Measurements from ENCODE around the gene APOA1.
"Not testable (repeated sequence)": the region's sequence is repeated elsewhere in the genome, so short reads cannot be mapped to it uniquely, and the experiment has no call there.

The APOA1 gene

DNA sequence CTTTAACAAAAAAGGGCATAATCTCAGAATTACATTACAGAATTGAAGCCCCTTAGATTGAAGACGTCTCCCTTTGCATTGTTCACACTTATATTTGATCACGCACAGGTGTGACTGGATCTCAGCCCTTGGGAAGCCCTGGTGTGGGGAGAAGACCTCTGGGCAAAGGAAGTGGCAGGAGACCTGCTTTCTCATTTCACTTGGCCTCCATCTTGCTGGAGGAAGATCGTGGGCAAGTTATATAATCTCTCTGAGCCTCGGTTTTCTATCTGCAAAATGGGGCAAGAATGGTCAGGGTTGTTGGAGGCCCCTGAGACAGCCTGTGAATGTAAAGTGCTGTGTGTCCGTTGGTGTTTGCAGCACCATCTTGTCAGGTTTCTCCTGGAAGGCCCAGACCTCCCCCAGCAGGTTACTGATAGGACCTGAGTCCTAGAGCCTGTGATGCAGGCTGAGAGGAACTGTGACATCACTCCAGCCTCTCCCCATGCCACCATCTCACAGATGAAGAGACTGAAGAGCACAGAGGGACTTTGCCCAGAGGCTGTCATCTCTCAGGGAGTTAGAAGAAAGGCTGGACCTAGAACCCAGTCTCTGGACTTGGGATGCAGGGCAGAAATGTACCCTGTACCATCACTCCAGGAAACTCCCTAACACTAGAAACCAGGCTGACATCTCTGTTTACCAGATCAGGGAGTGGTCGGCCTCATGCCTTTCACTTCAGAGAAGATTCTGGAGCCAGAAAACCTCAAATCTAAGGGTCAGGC lies 1.1 kb upstream of the APOA1 start:
- in situ Hi-C loops (cut with HindIII; ENCODE audit: low pct_ligation_motif_present, low pct_unique_long_range_greater_than_20kb, low sequenced_read_pairs) = no loop called here
- DNase-seq = no peak

DNA sequence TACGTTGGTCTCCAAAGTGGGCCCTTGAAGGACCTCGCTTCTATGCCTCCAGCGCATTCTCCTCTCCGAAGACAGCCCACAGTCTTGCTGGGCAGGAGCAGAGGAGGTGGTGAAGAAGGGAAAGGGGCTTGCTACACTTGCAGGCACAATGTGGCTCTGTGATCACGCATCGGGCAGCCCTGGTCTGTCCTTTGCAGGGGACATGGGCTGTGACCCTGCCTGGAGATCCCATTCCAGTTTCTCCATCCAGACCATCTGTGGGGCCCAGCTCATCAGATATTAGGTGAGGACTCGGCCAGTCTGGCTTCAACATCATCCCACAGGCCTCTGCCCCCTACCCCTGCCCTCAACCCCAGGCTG lies 810 bp downstream of the APOA1 start:
- in situ Hi-C loops (cut with HindIII; ENCODE audit: low pct_ligation_motif_present, low pct_unique_long_range_greater_than_20kb, low sequenced_read_pairs) = no loop called here
- DNase-seq = no peak

DNA sequence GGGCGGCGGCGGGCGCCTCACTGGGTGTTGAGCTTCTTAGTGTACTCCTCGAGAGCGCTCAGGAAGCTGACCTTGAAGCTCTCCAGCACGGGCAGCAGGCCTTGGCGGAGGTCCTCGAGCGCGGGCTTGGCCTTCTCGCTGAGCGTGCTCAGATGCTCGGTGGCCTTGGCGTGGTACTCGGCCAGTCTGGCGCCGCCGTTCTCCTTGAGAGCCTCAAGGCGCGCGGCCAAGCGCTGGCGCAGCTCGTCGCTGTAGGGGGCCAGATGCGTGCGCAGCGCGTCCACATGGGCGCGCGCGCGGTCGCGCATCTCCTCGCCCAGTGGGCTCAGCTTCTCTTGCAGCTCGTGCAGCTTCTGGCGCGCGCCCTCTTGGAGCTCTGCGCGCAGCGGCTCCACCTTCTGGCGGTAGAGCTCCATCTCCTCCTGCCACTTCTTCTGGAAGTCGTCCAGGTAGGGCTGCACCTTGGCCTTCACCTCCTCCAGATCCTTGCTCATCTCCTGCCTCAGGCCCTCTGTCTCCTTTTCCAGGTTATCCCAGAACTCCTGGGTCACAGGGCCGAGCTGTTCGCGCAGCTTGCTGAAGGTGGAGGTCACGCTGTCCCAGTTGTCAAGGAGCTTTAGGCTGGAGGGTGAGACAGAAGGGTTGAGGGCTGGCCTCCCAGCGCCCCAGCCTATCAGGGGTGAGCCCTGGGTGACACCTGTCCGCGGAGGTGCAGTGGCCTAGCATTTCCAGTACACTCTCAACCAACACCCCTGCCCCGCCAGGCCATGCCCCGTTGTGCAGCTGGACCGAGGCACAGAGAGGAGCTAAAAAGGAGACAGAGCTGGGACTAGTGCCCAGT lies 1.4 kb downstream of the APOA1 start:
- in situ Hi-C loops (cut with HindIII; ENCODE audit: low pct_ligation_motif_present, low pct_unique_long_range_greater_than_20kb, low sequenced_read_pairs) = no loop called here
- peak; percentile 92 for DNase-seq

DNA sequence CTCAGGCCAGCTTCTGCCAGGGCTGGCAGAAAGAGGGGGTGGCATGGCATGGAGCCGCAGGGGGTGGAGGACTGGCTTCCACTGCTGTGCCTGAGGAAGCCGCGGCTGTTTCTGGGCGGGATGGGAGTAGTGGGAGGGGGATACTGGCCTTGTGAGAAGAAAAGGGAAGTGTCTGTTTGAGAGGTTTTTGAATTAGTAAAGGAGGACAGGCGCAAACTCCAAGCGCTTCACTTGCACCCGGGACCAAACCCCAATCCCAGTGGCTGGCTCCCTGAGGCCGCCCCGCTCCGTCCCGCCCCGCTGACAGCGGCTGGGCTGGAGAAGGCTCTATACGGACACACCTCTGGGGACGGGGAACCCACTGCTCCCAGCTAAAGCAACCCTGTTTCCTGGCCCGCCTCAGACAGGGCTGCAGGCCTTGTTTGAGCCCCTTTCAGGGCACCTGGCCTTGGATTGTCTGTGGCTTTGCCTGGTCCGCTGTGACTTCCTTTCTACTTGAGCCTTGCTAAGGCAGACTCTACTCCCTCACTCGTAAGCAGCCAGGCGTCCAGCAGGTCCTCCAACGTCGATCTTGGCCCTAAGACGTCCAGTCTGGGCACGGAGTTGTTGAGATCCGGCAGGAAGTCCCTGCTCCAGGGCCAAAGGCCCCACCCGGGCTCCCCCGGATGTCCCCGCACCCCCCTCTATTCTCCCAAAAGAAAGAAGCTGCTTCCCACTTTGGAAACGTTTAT lies 2.2 kb downstream of the APOA1 start:
- in situ Hi-C loops (cut with HindIII; ENCODE audit: low pct_ligation_motif_present, low pct_unique_long_range_greater_than_20kb, low sequenced_read_pairs) = no loop called here
- no peak for DNase-seq

DNA sequence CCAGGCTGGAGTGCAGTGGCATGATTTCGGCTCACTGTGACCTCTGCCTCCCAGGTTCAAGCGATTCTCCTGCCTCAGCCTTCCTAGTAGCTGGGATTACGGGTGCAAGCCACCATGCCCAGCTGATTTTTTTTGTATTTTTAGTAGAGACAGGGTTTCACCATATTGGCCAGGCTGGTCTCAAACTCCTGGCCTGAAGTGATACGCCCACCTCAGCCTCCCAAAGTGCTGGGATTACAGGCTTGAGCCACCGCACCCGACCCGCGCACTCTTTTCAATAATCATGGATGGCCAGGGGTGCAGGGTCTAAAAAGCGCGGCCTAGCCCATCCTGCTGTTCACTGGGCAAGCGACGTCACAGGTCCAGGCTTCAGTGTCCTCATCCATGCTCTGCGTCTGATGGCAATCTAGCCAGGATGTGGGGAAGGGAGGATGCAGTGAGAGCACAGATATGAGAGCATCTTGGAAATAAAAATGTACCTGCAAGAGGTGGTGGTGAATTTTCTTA lies 2.8 kb downstream of the APOA1 start:
- in situ Hi-C loops (cut with HindIII; ENCODE audit: low pct_ligation_motif_present, low pct_unique_long_range_greater_than_20kb, low sequenced_read_pairs); DNase-seq: not testable (repeated sequence)

DNA sequence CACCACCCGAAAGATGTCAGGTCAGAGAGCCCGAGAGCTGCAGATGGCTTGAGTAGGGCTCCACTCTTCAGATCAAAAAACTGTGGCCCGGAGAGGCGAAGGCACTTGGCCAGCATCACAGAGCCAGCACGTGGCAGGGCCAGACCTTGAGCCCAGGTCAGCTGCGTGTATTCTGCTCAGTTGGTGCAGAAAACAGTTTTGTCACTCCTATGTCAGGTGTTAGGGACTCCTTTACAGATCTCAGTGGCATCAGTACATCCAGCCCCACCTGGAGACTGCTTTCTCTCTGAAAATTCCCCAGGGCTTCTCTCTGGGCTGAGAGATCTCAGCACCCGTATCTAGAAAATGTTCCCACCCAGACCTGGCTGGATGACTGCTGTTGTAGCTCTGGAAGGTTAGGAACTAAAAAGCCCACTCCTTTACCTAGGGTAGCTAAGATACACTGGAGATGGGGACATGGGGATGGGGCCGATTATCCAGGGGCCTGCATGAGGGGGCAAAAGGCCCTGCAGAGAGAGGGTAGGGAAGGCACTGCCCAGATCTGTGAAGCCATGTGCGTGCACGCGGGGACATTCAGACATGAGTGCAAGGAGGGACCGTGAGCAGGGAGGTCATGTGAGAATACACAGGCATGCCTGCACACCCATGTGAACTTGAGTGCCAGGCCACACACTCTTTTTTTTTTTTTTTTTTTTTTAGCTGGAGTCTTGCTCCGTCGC lies 3.4 kb downstream of the APOA1 start:
- in situ Hi-C loops (cut with HindIII; ENCODE audit: low pct_ligation_motif_present, low pct_unique_long_range_greater_than_20kb, low sequenced_read_pairs) = no loop called here
- no peak for DNase-seq

DNA sequence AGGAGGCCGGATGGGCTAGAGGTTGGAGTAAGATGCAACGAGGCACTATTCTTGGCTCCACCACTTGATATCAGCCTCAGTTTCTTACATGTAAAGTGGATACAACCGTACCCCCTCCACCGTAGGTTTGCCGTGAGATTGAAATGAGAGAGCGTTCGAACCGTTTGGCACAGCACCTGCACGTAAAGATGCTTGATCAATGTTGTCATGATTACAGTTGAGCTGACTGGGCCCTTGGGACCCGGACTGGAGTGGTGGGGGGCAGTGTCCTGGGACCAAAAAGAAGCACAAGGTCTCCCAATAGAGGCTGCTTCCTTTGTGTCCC lies 4.0 kb downstream of the APOA1 start:
- in situ Hi-C loops (cut with HindIII; ENCODE audit: low pct_ligation_motif_present, low pct_unique_long_range_greater_than_20kb, low sequenced_read_pairs) = no loop called here
- DNase-seq = no peak

DNA sequence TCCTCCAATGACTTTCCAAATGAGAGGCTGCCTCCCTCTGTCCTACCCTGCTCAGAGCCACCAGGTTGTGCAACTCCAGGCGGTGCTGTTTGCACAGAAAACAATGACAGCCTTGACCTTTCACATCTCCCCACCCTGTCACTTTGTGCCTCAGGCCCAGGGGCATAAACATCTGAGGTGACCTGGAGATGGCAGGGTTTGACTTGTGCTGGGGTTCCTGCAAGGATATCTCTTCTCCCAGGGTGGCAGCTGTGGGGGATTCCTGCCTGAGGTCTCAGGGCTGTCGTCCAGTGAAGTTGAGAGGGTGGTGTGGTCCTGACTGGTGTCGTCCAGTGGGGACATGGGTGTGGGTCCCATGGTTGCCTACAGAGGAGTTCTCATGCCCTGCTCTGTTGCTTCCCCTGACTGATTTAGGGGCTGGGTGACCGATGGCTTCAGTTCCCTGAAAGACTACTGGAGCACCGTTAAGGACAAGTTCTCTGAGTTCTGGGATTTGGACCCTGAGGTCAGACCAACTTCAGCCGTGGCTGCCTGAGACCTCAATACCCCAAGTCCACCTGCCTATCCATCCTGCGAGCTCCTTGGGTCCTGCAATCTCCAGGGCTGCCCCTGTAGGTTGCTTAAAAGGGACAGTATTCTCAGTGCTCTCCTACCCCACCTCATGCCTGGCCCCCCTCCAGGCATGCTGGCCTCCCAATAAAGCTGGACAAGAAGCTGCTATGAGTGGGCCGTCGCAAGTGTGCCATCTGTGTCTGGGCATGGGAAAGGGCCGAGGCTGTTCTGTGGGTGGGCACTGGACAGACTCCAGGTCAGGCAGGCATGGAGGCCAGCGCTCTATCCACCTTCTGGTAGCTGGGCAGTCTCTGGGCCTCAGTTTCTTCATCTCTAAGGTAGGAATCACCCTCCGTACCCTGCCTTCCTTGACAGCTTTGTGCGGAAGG lies 4.8 kb downstream of the APOA1 start:
- DNase-seq = no peak
- in situ Hi-C loops (cut with HindIII; ENCODE audit: low pct_ligation_motif_present, low pct_unique_long_range_greater_than_20kb, low sequenced_read_pairs) = no loop called here

DNA sequence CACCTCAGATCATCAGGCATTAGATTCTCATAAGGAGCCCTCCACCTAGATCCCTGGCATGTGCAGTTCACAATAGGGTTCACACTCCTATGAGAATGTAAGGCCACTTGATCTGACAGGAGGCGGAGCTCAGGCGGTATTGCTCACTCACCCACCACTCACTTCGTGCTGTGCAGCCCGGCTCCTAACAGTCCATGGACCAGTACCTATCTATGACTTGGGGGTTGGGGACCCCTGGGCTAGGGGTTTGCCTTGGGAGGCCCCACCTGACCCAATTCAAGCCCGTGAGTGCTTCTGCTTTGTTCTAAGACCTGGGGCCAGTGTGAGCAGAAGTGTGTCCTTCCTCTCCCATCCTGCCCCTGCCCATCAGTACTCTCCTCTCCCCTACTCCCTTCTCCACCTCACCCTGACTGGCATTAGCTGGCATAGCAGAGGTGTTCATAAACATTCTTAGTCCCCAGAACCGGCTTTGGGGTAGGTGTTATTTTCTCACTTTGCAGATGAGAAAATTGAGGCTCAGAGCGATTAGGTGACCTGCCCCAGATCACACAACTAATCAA lies 5.6 kb downstream of the APOA1 start:
- in situ Hi-C loops (cut with HindIII; ENCODE audit: low pct_ligation_motif_present, low pct_unique_long_range_greater_than_20kb, low sequenced_read_pairs) = no loop called here

DNA sequence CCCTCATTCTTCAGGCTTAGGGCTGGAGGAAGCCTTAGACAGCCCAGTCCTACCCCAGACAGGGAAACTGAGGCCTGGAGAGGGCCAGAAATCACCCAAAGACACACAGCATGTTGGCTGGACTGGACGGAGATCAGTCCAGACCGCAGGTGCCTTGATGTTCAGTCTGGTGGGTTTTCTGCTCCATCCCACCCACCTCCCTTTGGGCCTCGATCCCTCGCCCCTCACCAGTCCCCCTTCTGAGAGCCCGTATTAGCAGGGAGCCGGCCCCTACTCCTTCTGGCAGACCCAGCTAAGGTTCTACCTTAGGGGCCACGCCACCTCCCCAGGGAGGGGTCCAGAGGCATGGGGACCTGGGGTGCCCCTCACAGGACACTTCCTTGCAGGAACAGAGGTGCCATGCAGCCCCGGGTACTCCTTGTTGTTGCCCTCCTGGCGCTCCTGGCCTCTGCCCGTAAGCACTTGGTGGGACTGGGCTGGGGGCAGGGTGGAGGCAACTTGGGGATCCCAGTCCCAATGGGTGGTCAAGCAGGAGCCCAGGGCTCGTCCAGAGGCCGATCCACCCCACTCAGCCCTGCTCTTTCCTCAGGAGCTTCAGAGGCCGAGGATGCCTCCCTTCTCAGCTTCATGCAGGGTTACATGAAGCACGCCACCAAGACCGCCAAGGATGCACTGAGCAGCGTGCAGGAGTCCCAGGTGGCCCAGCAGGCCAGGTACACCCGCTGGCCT lies 7.1 kb downstream of the APOA1 start:
- no peak for DNase-seq
- in situ Hi-C loops (cut with HindIII; ENCODE audit: low pct_ligation_motif_present, low pct_unique_long_range_greater_than_20kb, low sequenced_read_pairs) = no loop called here

More for the DNA sequence above, 5.6 kb downstream of the APOA1 start:
- DNase-seq = no peak

DNA sequence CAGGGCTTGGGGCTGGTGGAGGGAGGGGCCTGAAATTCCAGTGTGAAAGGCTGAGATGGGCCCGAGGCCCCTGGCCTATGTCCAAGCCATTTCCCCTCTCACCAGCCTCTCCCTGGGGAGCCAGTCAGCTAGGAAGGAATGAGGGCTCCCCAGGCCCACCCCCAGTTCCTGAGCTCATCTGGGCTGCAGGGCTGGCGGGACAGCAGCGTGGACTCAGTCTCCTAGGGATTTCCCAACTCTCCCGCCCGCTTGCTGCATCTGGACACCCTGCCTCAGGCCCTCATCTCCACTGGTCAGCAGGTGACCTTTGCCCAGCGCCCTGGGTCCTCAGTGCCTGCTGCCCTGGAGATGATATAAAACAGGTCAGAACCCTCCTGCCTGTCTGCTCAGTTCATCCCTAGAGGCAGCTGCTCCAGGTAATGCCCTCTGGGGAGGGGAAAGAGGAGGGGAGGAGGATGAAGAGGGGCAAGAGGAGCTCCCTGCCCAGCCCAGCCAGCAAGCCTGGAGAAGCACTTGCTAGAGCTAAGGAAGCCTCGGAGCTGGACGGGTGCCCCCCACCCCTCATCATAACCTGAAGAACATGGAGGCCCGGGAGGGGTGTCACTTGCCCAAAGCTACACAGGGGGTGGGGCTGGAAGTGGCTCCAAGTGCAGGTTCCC lies 7.8 kb downstream of the APOA1 start, which contains the start of gene APOC3:
APOC3 (plus strand) TSS at position 383 of the 659 bp plus-strand sequence. CDS start 676 bp downstream, outside the sequence.
- in situ Hi-C loops (cut with HindIII; ENCODE audit: low pct_ligation_motif_present, low pct_unique_long_range_greater_than_20kb, low sequenced_read_pairs) = no loop called here
- no peak for DNase-seq

DNA sequence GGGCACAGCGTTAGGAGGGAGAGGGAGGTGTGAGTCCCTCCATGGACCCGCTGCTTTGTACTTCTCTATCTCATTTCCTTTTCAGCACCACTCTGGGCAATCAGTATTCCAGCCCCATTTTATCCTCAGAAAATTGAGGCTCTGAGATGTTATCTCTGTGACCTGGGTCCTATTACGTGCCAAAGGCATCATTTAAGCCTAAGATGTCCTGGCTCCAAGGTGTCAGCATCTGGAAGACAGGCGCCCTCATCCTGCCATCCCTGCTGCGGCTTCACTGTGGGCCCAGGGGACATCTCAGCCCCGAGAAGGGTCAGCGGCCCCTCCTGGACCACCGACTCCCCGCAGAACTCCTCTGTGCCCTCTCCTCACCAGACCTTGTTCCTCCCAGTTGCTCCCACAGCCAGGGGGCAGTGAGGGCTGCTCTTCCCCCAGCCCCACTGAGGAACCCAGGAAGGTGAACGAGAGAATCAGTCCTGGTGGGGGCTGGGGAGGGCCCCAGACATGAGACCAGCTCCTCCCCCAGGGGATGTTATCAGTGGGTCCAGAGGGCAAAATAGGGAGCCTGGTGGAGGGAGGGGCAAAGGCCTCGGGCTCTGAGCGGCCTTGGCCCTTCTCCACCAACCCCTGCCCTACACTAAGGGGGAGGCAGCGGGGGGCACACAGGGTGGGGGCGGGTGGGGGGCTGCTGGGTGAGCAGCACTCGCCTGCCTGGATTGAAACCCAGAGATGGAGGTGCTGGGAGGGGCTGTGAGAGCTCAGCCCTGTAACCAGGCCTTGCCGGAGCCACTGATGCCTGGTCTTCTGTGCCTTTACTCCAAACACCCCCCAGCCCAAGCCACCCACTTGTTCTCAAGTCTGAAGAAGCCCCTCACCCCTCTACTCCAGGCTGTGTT lies 8.5 kb downstream of the APOA1 start:
- in situ Hi-C loops (cut with HindIII; ENCODE audit: low pct_ligation_motif_present, low pct_unique_long_range_greater_than_20kb, low sequenced_read_pairs) = no loop called here
- no peak for DNase-seq

DNA sequence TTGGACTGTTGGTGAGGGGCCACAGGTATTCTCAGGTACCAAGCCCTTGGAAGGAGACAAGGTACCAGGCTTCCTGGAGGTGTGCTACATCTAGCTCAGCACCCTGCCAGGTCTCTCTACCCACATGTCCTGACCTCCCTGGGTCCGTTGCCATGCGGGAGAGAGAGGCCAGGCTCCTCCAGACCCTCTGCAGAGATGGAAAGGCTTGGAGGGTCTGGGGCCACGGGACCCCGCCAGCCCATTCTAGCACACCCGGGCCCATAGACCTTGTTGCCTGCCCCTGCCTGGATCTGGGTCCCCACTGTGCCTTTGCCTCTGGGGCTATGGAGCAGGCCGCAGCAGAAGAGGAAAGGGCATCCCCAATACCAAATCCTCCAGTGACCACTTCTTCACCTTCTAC lies 10.0 kb downstream of the APOA1 start:
- DNase-seq = no peak
- in situ Hi-C loops (cut with HindIII; ENCODE audit: low pct_ligation_motif_present, low pct_unique_long_range_greater_than_20kb, low sequenced_read_pairs) = no loop called here

DNA sequence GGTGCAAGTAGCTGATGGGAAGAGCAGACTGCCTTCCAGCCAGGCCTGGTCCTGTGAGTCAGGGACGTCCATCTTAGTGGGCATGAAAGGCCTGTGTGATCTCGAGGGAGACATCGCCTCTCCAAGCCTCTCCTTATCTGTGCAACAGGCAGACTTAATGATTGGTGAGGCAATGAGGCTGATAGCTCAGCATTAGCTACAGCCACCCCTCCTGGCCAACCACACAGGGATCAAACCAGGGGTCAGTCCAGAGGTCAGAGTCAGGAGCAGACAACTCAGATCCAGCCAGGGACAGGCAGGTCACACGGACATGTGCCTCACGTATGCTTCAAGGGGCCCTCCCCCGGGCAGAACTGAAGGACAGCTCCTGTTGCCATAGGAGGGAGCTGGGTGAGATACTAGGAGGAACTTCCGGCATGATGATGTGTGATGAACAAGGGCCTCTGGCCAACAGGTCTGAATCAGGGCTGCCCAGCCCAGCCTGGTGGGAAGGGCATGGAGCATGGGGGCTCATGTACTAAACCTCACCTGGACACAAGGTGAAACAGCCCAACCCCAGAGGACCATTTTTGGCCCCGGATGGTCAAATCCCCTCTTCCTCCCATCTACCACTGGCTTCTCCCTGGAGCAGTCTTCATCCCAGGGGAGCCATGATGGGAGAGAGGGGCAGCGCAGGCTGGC lies 10.5 kb downstream of the APOA1 start:
- in situ Hi-C loops (cut with HindIII; ENCODE audit: low pct_ligation_motif_present, low pct_unique_long_range_greater_than_20kb, low sequenced_read_pairs) = no loop called here
- DNase-seq = no peak

Data from ACHN (cell line).